NOMO-1 treated with DMSO at 0.1 percent for 48 hours (cell line): Measurements from ENCODE around the gene TMEM184B.

ENCODE experiments used
- DNase-seq: peaks from one replicate; lab custom pipeline; 2025; ENCODE audit not compliant: unreplicated experiment; lab: John Stamatoyannopoulos, UW

Gene TMEM184B

GRCh38 chr22:38272373-38273134, at the start of gene TMEM184B:
TSS of gene TMEM184B (minus strand) at chr22:38273010. CDS start at chr22:38247961, 25,049 bp downstream.
- peak; percentile 52 for DNase-seq

DNA sequence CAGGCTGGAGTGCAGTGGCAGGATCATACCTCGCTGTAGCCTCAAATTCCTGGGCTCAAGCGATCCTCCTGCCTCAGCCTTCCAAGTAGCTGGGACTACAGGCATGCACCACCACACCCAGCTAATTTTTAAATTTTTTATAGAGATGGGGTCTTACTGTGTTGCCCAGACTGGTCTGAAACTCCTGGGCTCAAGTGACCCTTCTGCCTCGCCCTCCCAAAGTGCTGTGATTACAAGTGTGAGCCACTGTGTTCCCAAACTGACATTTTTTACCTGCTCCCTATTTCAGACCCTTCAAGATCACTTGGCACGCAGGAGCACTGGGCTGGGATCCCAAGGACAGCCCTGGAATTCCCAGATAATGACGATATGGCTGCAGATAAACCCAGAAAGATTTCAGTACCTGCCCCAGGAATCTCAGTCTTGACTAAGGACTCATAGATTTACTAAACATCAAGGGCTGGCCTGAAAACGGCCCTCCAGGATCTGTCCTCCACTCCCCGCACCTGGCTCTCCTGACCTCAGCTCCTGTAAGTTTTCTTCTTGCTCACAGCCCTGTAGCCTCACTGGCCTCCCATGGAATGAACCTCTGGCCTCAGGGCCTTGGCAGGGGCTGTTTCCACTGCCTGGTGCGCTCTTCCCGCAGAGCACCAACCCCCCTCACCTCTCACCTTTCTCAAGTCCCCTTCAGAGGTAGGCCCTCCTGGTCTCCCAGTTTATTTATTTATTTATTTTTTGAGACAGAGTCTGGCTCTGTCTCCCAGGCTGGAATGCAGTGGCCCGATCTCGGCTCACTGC, 48.0 kb upstream of the TMEM184B start:
- no peak for DNase-seq

DNA sequence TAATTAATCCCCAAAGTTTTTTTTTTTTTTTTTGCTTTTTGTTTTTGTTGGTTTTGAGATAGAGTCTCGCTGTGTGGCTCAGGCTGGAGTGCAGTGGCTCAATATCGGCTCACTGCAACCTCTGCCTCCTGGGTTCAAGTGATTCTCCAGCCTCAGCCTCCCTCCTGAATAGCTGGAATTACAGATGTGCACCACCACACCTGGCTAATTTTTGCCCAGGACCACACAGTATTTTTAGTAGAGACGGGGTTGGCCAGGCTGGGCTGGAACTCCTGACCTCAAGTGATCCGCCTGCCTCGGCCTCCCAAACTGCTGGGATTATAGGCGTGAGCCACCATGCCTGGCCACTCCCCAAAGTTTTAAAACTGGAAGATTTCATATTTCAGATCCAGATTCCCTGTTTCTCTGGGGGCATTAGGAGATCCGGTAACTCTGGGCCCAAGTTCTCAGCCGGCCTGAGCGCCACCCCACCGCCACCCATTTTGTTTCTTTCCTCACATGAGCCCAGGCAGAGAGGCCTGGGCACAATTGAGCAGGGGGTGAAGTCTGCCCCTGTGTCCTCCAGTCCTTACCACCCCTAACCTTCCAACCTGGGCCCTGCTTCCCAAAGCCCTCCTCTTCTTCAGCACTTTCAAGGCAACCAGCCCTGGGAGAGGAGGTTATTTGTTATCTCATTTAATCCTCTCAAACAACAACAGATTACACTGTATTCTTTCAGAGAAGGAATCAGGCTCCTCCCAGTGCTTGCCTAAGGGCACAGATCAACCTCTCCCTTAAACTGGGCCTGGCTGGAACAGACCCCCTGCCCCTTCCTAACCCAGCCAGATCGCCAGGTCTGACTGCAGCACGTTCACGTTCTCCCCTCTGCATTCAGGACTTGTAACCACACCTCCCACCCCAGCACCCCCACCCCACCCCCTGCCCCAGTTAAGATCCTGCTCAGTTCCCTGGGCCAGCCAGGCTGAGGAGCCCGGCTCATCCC, 46.3 kb upstream of the TMEM184B start:
- DNase-seq: no peak

DNA sequence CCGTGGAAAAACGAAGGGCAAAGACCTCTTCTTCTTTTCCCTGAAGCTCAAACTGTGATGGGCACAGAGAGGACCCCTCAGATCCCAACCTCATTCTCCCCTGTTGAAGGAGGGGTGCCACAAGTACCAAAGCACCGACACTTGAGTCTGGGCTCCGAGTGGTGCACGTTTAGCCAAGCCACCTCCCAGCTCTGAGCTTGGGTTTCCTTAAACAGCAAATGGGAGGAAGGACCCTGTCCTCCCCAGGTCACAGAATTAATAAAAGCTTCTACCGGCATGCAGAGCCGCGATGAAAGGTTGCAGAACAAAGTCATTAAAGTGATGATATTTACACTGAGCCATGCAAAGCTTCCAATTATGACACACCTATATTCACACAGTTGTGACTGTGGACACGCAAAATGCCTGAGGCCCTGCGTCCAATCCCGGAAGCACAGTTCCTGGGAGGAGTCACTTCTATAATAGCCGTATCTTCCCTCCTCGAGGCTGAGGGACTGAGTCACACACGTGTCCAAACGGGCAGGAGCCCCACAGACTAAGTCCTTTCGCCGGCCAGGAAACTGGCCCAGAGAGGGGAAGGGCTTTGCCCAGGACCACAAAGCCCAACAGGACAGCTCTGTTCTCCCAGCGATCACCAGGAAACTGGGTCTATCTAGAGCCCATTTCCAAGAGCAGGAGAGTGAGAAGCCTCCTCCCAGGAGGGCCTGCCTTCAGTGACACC, 45.3 kb upstream of the TMEM184B start:
- DNase-seq: peak; percentile 74

GRCh38 chr22:38317122-38317994, 44.5 kb upstream of the TMEM184B start, which contains the start of gene CSNK1E:
TSS of gene CSNK1E (minus strand) at chr22:38317433. CDS start at chr22:38314157, 3,276 bp downstream.
- peak; percentile 33 for DNase-seq

- DNase-seq: peak; percentile 27
These were observed 43.7 kb upstream of the TMEM184B start for GRCh38 chr22:38316364-38317121.

DNA sequence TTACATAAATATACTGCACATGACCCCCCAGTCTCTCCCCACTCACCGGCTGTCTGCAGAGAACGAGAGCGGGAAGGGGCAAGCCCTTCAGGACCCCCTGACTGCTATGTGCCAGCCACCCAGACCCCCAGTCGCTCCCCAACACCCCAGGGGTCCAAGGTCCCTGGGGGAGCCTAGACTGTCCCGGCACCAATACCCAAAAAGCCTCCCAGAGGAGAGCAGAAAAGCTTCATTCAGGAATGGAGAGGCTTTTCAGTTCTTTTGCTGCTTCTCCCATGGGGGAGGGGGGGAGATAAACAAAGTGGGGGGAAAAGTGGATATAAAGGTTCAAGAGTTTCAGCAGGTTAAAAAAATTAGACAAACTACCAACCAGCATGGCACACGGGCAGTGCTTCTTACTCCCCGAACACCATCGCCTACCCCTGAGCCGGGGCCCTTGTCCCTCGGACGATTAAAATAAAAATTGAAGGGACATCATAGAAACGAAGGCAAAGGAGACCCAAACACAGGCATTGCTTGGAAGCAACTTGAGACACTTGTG, 43.1 kb upstream of the TMEM184B start:
- peak; percentile 27 for DNase-seq

- DNase-seq: no peak
These were observed 42.4 kb upstream of the TMEM184B start for GRCh38 chr22:38314933-38315822.

DNA sequence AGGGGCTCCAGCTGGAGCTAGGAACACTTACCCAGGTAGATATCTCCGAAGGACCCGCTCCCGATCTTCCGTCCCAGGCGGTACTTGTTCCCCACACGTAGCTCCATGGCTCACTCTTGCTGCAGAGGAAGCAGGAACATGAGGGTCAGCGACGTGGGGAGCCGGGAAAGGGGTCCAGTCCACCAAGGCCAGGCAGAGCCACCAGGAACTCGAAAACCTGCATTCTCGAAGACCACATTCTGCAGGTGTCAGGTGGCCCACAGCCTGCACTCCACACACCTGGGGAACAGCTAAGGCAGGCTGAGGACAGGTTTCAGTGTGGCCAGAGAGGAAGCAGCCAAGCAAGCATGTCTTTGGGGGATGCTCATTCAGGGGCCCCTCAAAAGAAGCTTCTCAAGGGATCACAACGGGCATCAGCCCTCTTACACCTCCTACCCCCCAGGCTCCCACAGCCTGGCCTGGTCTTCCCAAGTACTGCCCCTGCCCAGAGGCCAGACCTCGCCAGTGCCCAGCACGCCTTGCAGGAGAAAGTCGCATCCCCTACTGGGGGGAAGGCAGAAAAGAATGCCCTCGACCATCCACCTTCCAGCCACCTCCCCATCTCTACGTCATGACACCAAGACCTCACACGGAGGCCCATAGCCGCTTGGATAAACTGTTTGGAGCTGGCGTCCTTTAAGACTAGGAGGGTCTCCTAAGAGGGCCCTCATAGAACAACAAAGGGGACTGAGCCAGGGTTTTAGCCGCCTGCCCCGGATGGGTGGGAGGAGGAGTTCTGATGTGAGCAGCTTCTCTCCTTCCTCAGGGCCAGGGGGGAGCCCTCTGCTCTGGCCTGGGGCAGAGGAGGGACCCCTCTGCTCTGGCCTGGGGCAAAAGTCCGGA, 41.5 kb upstream of the TMEM184B start:
- no peak for DNase-seq

- DNase-seq: no peak
These were observed 40.7 kb upstream of the TMEM184B start for GRCh38 chr22:38313384-38313955.

DNA sequence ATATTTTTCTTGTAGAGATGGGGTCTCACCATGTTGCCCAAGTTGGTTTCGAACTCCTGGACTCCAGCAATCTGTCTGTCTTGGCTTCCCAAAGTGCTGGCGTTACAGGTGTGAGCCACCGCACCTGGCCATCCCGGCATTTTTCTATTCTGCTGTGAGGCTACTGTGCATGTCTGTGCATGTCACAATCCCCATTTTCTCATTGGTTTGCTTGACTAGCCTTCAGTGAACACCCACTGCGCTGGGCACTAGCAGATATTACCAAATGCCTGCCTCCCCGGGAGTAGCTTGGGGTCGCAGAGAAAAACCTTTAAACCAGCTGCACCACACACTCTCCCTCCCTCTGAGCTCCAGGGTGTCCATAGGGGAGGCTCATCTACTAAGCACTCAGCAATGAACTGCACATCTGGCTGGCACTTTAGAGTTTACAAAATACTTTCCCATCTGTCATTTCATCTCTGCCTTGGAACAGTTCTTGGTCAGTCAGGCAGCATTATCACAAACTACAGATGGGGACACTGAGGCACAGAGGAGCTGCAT, 39.5 kb upstream of the TMEM184B start:
- DNase-seq: no peak

DNA sequence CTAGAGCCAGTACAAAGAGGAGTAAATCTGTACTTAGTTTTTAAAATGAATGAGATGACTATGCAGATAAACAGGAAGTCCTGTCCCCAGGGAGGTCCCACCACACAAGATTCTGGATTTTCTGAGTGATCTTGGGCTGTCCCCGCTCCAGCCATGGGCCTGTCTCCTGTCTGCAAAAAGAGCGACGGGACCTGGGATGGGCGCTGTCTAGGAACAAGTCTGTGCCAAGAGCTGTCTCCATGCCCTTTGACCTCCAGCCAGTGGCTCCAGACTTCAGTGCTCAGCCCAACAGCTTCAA, 38.5 kb upstream of the TMEM184B start:
- no peak for DNase-seq

GRCh38 chr22:38310518-38311322, 37.9 kb upstream of the TMEM184B start:
- DNase-seq: no peak

GRCh38 chr22:38309614-38310517, 37.1 kb upstream of the TMEM184B start:
- DNase-seq: no peak
